SJCRH30 (cell line): ENCODE measurements around the gene NRP2. TPM values are rescaled to one million over a fixed set of nuclear protein-coding genes. Genes with fewer than 3 reads are reported as not detected.

Source experiments
- DNase-seq, 2 experiments: peaks; one replicate each; pipeline ENCODE4 v3.0.0-alpha.2; 2015 to 2020
- H3K27ac ChIP-seq: fragments of 250-450 bp; sonication (Bioruptor Pico); 2 replicates; pipeline ENCODE4 v1.5.1; 2020; ENCODE audit warnings: mild to moderate bottlenecking, moderate library complexity
- H3K27me3 ChIP-seq: fragments of 250-450 bp; sonication (Bioruptor Pico); 2 replicates; pipeline ENCODE4 v1.5.1; 2020; ENCODE audit warnings: mild to moderate bottlenecking, moderate library complexity
- H3K36me3 ChIP-seq: fragments of 250-450 bp; sonication (Bioruptor Pico); 2 replicates; pipeline ENCODE4 v1.5.1; 2020; ENCODE audit warnings: mild to moderate bottlenecking, moderate library complexity
- H3K4me1 ChIP-seq: fragments of 250-450 bp; sonication (Bioruptor Pico); 2 replicates; pipeline ENCODE4 v1.5.1; 2020; ENCODE audit warnings: mild to moderate bottlenecking, moderate library complexity
- H3K4me3 ChIP-seq: fragments of 250-450 bp; sonication (Bioruptor Pico); 2 replicates; pipeline ENCODE4 v1.5.1; 2020; ENCODE audit warnings: mild to moderate bottlenecking, moderate library complexity
- H3K9me3 ChIP-seq: fragments of 250-450 bp; sonication (Bioruptor Pico); replicated peaks from 2 replicates; pipeline ENCODE4 v1.5.1; 2020; ENCODE audit warnings: mild to moderate bottlenecking, moderate library complexity
- total RNA-seq: library from RNA; depleted of rRNA; stranded (reverse); fragments of >200 nt; shearing (Covaris generic); gene quantifications from 2 replicates; pipeline ENCODE4 v1.2.3, GENCODE V29; 2014

The NRP2 gene
- total RNA-seq, 1 experiment from 2014 or later: 76.4 TPM

- Histone ChIP-seq H3K4me1 (no peaks in the 10 kb centered on the region), H3K36me3 (no peaks in the 10 kb centered on the region), H3K27ac (no peak overlapping the region), H3K27me3 (no peaks in the 10 kb centered on the region), H3K4me3 (no peak overlapping the region), H3K9me3 (peaks cover 3% of the 10 kb centered on the region; the same call in 1 of the 2 replicates)
- peak in 1 of 2 experiments; percentile 17 for DNase-seq
These were observed 119.8 kb downstream of the NRP2 start for GRCh38 chr2:205802065-205802464.

GRCh38 chr2:205802941-205803340 lies 120.6 kb downstream of the NRP2 start:
- no peaks in the 10 kb centered on the region for H3K4me1 ChIP-seq
- H3K9me3 ChIP-seq: peaks cover 3% of the 10 kb centered on the region; the same call in 1 of the 2 replicates
- no peaks in the 10 kb centered on the region for H3K27me3 ChIP-seq
- H3K27ac ChIP-seq: no peak overlapping the region
- H3K4me3 ChIP-seq: no peak overlapping the region
- no peaks in the 10 kb centered on the region for H3K36me3 ChIP-seq
- no peak for DNase-seq

GRCh38 chr2:205803500-205803899 lies 121.2 kb downstream of the NRP2 start:
- H3K4me3 ChIP-seq: no peak overlapping the region
- no peaks in the 10 kb centered on the region; the same call in 1 of the 2 replicates for H3K9me3 ChIP-seq
- H3K4me1 ChIP-seq: no peaks in the 10 kb centered on the region
- DNase-seq: no peak
- no peak overlapping the region for H3K27ac ChIP-seq
- H3K36me3 ChIP-seq: no peaks in the 10 kb centered on the region
- no peaks in the 10 kb centered on the region for H3K27me3 ChIP-seq

- Histone ChIP-seq H3K27ac (no peak overlapping the region), H3K4me3 (no peak overlapping the region), H3K4me1 (no peaks in the 10 kb centered on the region), H3K9me3 (no peaks in the 10 kb centered on the region), H3K36me3 (no peaks in the 10 kb centered on the region), H3K27me3 (no peaks in the 10 kb centered on the region)
- DNase-seq: no peak
These were observed 122.8 kb downstream of the NRP2 start for GRCh38 chr2:205805136-205805535.

- Histone ChIP-seq H3K36me3 (no peaks in the 10 kb centered on the region), H3K4me3 (no peak overlapping the region), H3K27me3 (no peaks in the 10 kb centered on the region), H3K27ac (no peak overlapping the region), H3K9me3 (no peaks in the 10 kb centered on the region), H3K4me1 (no peaks in the 10 kb centered on the region)
- DNase-seq: no peak
These were observed 124.0 kb downstream of the NRP2 start for GRCh38 chr2:205806143-205806905.

- no peak for DNase-seq
- no peak overlapping the region for H3K27ac ChIP-seq
- no peaks in the 10 kb centered on the region for H3K9me3 ChIP-seq
- H3K4me3 ChIP-seq: no peak overlapping the region
- no peaks in the 10 kb centered on the region for H3K4me1 ChIP-seq
- no peaks in the 10 kb centered on the region for H3K36me3 ChIP-seq
- H3K27me3 ChIP-seq: no peaks in the 10 kb centered on the region
These were observed 124.9 kb downstream of the NRP2 start for GRCh38 chr2:205807229-205807628.

GRCh38 chr2:205807758-205808157 lies 125.5 kb downstream of the NRP2 start:
- Histone ChIP-seq H3K27me3 (no peaks in the 10 kb centered on the region), H3K4me3 (no peak overlapping the region), H3K4me1 (no peaks in the 10 kb centered on the region), H3K9me3 (no peaks in the 10 kb centered on the region), H3K27ac (no peak overlapping the region), H3K36me3 (no peaks in the 10 kb centered on the region)
- no peak for DNase-seq

GRCh38 chr2:205808486-205809121 lies 126.3 kb downstream of the NRP2 start:
- Histone ChIP-seq H3K9me3 (no peaks in the 10 kb centered on the region), H3K4me1 (no peaks in the 10 kb centered on the region), H3K27ac (no peak overlapping the region), H3K27me3 (no peaks in the 10 kb centered on the region), H3K36me3 (no peaks in the 10 kb centered on the region), H3K4me3 (no peak overlapping the region)
- DNase-seq: no peak

GRCh38 chr2:205811387-205811786 lies 129.1 kb downstream of the NRP2 start:
- Histone ChIP-seq H3K36me3 (no peaks in the 10 kb centered on the region), H3K27ac (no peak overlapping the region), H3K4me1 (no peaks in the 10 kb centered on the region), H3K9me3 (no peaks in the 10 kb centered on the region), H3K4me3 (no peak overlapping the region), H3K27me3 (no peaks in the 10 kb centered on the region)
- DNase-seq: no peak

- no peak for DNase-seq
- H3K4me1 ChIP-seq: no peaks in the 10 kb centered on the region
- H3K9me3 ChIP-seq: no peaks in the 10 kb centered on the region
- H3K27ac ChIP-seq: no peak overlapping the region
- H3K36me3 ChIP-seq: no peaks in the 10 kb centered on the region
- H3K27me3 ChIP-seq: no peaks in the 10 kb centered on the region
- H3K4me3 ChIP-seq: no peak overlapping the region
These were observed 131.7 kb downstream of the NRP2 start for GRCh38 chr2:205814039-205814364.

GRCh38 chr2:205815673-205816072 lies 133.4 kb downstream of the NRP2 start:
- Histone ChIP-seq H3K36me3 (no peaks in the 10 kb centered on the region), H3K27ac (no peak overlapping the region), H3K4me1 (no peaks in the 10 kb centered on the region), H3K4me3 (no peak overlapping the region), H3K27me3 (no peaks in the 10 kb centered on the region), H3K9me3 (no peaks in the 10 kb centered on the region)
- no peak for DNase-seq

- Histone ChIP-seq H3K9me3 (no peaks in the 10 kb centered on the region), H3K27me3 (no peaks in the 10 kb centered on the region), H3K4me1 (no peaks in the 10 kb centered on the region), H3K4me3 (no peak overlapping the region), H3K36me3 (no peaks in the 10 kb centered on the region), H3K27ac (no peak overlapping the region)
- DNase-seq: no peak
These were observed 134.0 kb downstream of the NRP2 start for GRCh38 chr2:205816268-205816667.

- Histone ChIP-seq H3K27ac (no peak overlapping the region), H3K4me1 (no peaks in the 10 kb centered on the region), H3K4me3 (no peak overlapping the region), H3K36me3 (no peaks in the 10 kb centered on the region), H3K27me3 (no peaks in the 10 kb centered on the region), H3K9me3 (no peaks in the 10 kb centered on the region; the same call in 1 of the 2 replicates)
- DNase-seq: no peak
These were observed 140.3 kb downstream of the NRP2 start for GRCh38 chr2:205822579-205822978.

GRCh38 chr2:205827809-205828365 lies 145.6 kb downstream of the NRP2 start:
- H3K4me1 ChIP-seq: no peaks in the 10 kb centered on the region
- no peaks in the 10 kb centered on the region; the same call in 1 of the 2 replicates for H3K9me3 ChIP-seq
- no peak overlapping the region for H3K27ac ChIP-seq
- H3K27me3 ChIP-seq: no peaks in the 10 kb centered on the region
- DNase-seq: no peak
- no peaks in the 10 kb centered on the region for H3K36me3 ChIP-seq
- H3K4me3 ChIP-seq: no peak overlapping the region

GRCh38 chr2:205833864-205834263 lies 151.6 kb downstream of the NRP2 start:
- no peak overlapping the region for H3K4me3 ChIP-seq

More at GRCh38 chr2:205833864-205834263, 151.6 kb downstream of the NRP2 start:
- no peak for DNase-seq
- Histone ChIP-seq H3K36me3 (no peaks in the 10 kb centered on the region), H3K27ac (no peak overlapping the region), H3K9me3 (peaks cover 4% of the 10 kb centered on the region; the same call in 1 of the 2 replicates), H3K27me3 (no peaks in the 10 kb centered on the region), H3K4me1 (0 out of 2 replicates have a peak, but pooled peaks cover 2% of the 10 kb centered on the region)
